SU-DHL-6 (cell line): ENCODE data around the gene PGC.
A peak's percentile ranks its signal among the peaks of the same experiment; 100 is the strongest.

Experiments
- H2AFZ ChIP-seq: fragments of 200-600 bp; sonication (generic); 2 replicates; pipeline ENCODE4 v1.6.1; 2014; ENCODE audit warnings: low read depth, mild to moderate bottlenecking, moderate library complexity, mixed read lengths, antibody characterized with exemption, low read length; ENCODE audit not compliant: severe bottlenecking
- H3F3A ChIP-seq: fragments of 200-600 bp; shearing (Covaris generic); 2 replicates; pipeline ENCODE4 v1.6.0; 2016; ENCODE audit warnings: antibody characterized with exemption, mild to moderate bottlenecking; ENCODE audit not compliant: insufficient read depth
- H3K27ac ChIP-seq: fragments of 200-600 bp; sonication (generic); 2 replicates; pipeline ENCODE4 v1.5.1; 2016; ENCODE audit warnings: low read depth, mild to moderate bottlenecking, low read length, moderate library complexity, mixed read lengths
- H3K27me3 ChIP-seq: fragments of 200-600 bp; sonication (generic), shearing (Covaris generic); 2 replicates; pipeline ENCODE4 v1.6.0; 2014; ENCODE audit warnings: mild to moderate bottlenecking, low read length
- H3K36me3 ChIP-seq: fragments of 200-600 bp; sonication (generic); 2 replicates; pipeline ENCODE4 v1.6.1; 2014; ENCODE audit warnings: mild to moderate bottlenecking, low read length, mixed read lengths
- H3K4me2 ChIP-seq: fragments of 300-600, 200-600 bp; shearing (Covaris generic), sonication (generic); 2 replicates; pipeline ENCODE4 v1.6.0; 2014; ENCODE audit warnings: low read length, low read depth, mild to moderate bottlenecking; ENCODE audit not compliant: poor library complexity, severe bottlenecking
- H3K4me3 ChIP-seq: fragments of 200-600 bp; sonication (generic); 2 replicates; pipeline ENCODE4 v1.5.1; 2014; ENCODE audit warnings: antibody characterized with exemption, low read length, mild to moderate bottlenecking, mixed read lengths; ENCODE audit not compliant: insufficient read depth, poor library complexity, severe bottlenecking
- H3K79me2 ChIP-seq: fragments of 200-600 bp; sonication (generic); 2 replicates; pipeline ENCODE4 v1.6.1; 2014; ENCODE audit warnings: mild to moderate bottlenecking, low read length, moderate library complexity; ENCODE audit not compliant: insufficient read depth
- H3K9ac ChIP-seq: fragments of 200-600 bp; sonication (generic); 2 replicates; pipeline ENCODE4 v1.7.0; 2014; ENCODE audit warnings: mild to moderate bottlenecking, low read length
- H3K9me2 ChIP-seq: fragments of 200-600 bp; sonication (generic); replicated peaks from 2 replicates; pipeline ENCODE4 v1.6.1; 2014; ENCODE audit warnings: low read length; ENCODE audit not compliant: insufficient read depth
- H3K9me3 ChIP-seq: fragments of 200-600 bp; sonication (generic); 2 replicates; pipeline ENCODE4 v1.6.1; 2014; ENCODE audit warnings: low read length, mixed read lengths; ENCODE audit not compliant: insufficient read depth
- H4K20me1 ChIP-seq: fragments of 200-600 bp; sonication (generic); 2 replicates; pipeline ENCODE4 v1.6.1; 2014; ENCODE audit warnings: low read depth, mild to moderate bottlenecking, antibody characterized with exemption, low read length, moderate library complexity, mixed read lengths
- EZH2phosphoT487 ChIP-seq: fragments of 200-600 bp; sonication (generic), shearing (Covaris generic); conservative IDR thresholded peaks from 2 replicates; pipeline ENCODE4 v1.6.1; 2018; ENCODE audit warnings: mild to moderate bottlenecking, antibody characterized with exemption, low read length, moderate library complexity, mixed read lengths
- TF ChIP-seq, protein P1 (sequence below): fragments of 200-600 bp; sonication (generic); IDR thresholded peaks from one replicate; pipeline ENCODE4 v1.5.1; 2017; ENCODE audit warnings: antibody characterized with exemption, mild to moderate bottlenecking, low read length, moderate library complexity; ENCODE audit not compliant: insufficient read depth, poor library complexity, severe bottlenecking

PGC gene

DNA sequence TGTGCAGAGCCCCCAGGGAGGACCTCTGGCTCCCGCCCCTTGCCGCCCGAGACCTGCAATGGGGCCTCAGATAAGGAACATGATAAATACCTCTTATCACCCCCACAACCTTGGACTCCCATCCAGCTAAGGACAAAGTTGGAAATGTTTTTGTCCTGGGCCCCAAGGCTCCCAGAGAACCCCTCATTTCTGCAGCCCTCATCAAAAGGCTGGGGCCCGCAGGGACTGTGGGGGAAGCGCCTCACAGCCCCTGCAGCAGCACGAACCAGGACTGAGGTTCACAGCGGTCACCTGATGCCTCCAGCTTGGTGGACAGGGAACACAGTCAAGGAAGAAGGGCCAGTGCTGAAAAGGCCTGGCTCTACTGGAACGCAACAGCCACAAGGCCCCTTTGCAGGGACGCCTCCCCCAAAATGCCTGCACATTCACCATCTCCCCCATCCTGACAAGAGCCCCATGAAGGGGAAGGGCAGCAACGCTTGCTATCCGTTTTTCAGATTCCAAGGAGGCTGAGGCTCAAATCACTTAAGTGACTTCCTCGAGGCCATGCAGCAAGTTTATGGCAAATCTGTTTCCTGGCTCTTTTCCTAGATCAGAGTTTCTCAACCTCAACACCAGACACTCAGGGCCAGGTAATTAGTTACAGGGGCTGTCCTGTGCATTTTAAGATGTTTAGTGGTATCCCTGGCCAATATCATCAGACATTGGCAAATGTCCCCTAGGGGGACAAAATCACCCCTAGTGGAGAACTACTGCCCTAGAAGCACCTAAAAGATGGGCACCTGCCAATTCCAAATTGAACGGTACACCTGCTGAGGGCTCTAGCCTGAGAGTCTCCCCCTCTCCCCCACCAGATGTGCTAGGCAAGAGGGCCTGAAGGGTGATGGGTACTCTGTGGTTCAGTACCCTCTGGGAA lies 22.4 kb downstream of the PGC start:
- Histone ChIP-seq H4K20me1 (no peaks in the 10 kb centered on the region), H3K27me3 (no peaks in the 10 kb centered on the region), H3K9me3 (no peaks in the 10 kb centered on the region), H3K4me3 (peak overlapping the region; percentile 30), H3K4me2 (peak overlapping the region; percentile 59), H3K9ac (peak overlapping the region; percentile 54), H3F3A (peaks cover 32% of the 10 kb centered on the region), H2AFZ (no peak overlapping the region), H3K9me2 (no peaks in the 10 kb centered on the region), H3K79me2 (peaks cover 100% of the 10 kb centered on the region), H3K27ac (peak overlapping the region; percentile 84), H3K36me3 (no peaks in the 10 kb centered on the region)
- TF ChIP-seq EZH2phosphoT487: no peak
- TF ChIP-seq, protein P1, sequence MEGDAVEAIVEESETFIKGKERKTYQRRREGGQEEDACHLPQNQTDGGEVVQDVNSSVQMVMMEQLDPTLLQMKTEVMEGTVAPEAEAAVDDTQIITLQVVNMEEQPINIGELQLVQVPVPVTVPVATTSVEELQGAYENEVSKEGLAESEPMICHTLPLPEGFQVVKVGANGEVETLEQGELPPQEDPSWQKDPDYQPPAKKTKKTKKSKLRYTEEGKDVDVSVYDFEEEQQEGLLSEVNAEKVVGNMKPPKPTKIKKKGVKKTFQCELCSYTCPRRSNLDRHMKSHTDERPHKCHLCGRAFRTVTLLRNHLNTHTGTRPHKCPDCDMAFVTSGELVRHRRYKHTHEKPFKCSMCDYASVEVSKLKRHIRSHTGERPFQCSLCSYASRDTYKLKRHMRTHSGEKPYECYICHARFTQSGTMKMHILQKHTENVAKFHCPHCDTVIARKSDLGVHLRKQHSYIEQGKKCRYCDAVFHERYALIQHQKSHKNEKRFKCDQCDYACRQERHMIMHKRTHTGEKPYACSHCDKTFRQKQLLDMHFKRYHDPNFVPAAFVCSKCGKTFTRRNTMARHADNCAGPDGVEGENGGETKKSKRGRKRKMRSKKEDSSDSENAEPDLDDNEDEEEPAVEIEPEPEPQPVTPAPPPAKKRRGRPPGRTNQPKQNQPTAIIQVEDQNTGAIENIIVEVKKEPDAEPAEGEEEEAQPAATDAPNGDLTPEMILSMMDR: peak; percentile 23

GRCh38 chr6:41724228-41724580 lies 23.0 kb downstream of the PGC start:
- Histone ChIP-seq H3K9ac (peak overlapping the region; percentile 54), H3K9me3 (no peaks in the 10 kb centered on the region), H2AFZ (no peak overlapping the region), H3K27ac (peak overlapping the region; percentile 84), H3K36me3 (no peaks in the 10 kb centered on the region), H3K4me3 (peak overlapping the region; percentile 30), H3K4me2 (peak overlapping the region; percentile 59), H3K9me2 (no peaks in the 10 kb centered on the region), H3K27me3 (no peaks in the 10 kb centered on the region), H3F3A (peaks cover 28% of the 10 kb centered on the region), H3K79me2 (peaks cover 100% of the 10 kb centered on the region), H4K20me1 (no peaks in the 10 kb centered on the region)
- TF ChIP-seq, protein P1: no peak
- no peak for TF ChIP-seq EZH2phosphoT487

GRCh38 chr6:41723530-41724227 lies 23.5 kb downstream of the PGC start:
- Histone ChIP-seq H3K9ac (peak overlapping the region; percentile 54), H3K36me3 (no peaks in the 10 kb centered on the region), H4K20me1 (no peaks in the 10 kb centered on the region), H3F3A (peaks cover 25% of the 10 kb centered on the region), H3K27ac (peak overlapping the region; percentile 84), H3K4me2 (peak overlapping the region; percentile 59), H3K9me2 (no peaks in the 10 kb centered on the region), H3K9me3 (no peaks in the 10 kb centered on the region), H3K4me3 (peak overlapping the region; percentile 30), H2AFZ (no peak overlapping the region), H3K27me3 (no peaks in the 10 kb centered on the region), H3K79me2 (peaks cover 100% of the 10 kb centered on the region)
- no peak for TF ChIP-seq EZH2phosphoT487
- TF ChIP-seq, protein P1: no peak
